ENCODE data around the gene STYK1. TPM values are rescaled to one million over a fixed set of nuclear protein-coding genes. Genes with fewer than 3 reads are reported as not detected.

The STYK1 gene
- total RNA-seq, 4 donors from 2014 or later: 1.0 to 2.3 (median 1.2) TPM

- H3K36me3 ChIP-seq: no peaks in the 10 kb centered on the region
- DNase-seq (ENCODE audit: low spot score in 2 of 2): no peak
- WGBS: 9% methylated on average over 3 of the region's 3 CpGs
- H3K27me3 ChIP-seq: no peaks in the 10 kb centered on the region
- no peaks in the 10 kb centered on the region for H3K9me3 ChIP-seq
- peaks cover 66% of the 10 kb centered on the region for H3K4me1 ChIP-seq
- H3K27ac ChIP-seq: peak overlapping the region; percentile 100
- no peak for TF ChIP-seq EP300 (IDR thresholded peaks at IDR 0.05)
- TF ChIP-seq CTCF (IDR thresholded peaks at IDR 0.05): no peak
- H3K4me3 ChIP-seq: peak overlapping the region; percentile 83
Measured at GRCh38 chr12:10720974-10721650, 47.3 kb upstream of the STYK1 start.

- 41% methylated on average over 4 of the region's 4 CpGs for WGBS
- peak overlapping the region; percentile 100 for H3K27ac ChIP-seq
- H3K36me3 ChIP-seq: peaks cover 14% of the 10 kb centered on the region
- H3K27me3 ChIP-seq: no peaks in the 10 kb centered on the region
- peak overlapping the region; percentile 83 for H3K4me3 ChIP-seq
- DNase-seq (ENCODE audit: low spot score in 2 of 2): no peak
- no peak for TF ChIP-seq CTCF (IDR thresholded peaks at IDR 0.05)
- no peak for TF ChIP-seq EP300 (IDR thresholded peaks at IDR 0.05)
- TF ChIP-seq POLR2AphosphoS5 (IDR thresholded peaks at IDR 0.05): no peak
- TF ChIP-seq POLR2A (IDR thresholded peaks at IDR 0.05): no peak
- no peaks in the 10 kb centered on the region for H3K9me3 ChIP-seq
- H3K4me1 ChIP-seq: peaks cover 69% of the 10 kb centered on the region
Measured at GRCh38 chr12:10719482-10719881, 45.6 kb upstream of the STYK1 start.

- Histone ChIP-seq H3K4me3 (peak overlapping the region; percentile 83), H3K36me3 (peaks cover 25% of the 10 kb centered on the region), H3K27me3 (no peaks in the 10 kb centered on the region), H3K4me1 (peaks cover 59% of the 10 kb centered on the region), H3K9me3 (no peaks in the 10 kb centered on the region), H3K27ac (peak overlapping the region; percentile 100)
- TF ChIP-seq CTCF (IDR thresholded peaks at IDR 0.05) (no peak), POLR2AphosphoS5 (IDR thresholded peaks at IDR 0.05) (no peak), POLR2A (IDR thresholded peaks at IDR 0.05) (no peak), EP300 (IDR thresholded peaks at IDR 0.05) (no peak)
- 16% methylated on average over 4 of the region's 4 CpGs for WGBS
- DNase-seq (ENCODE audit: low spot score in 2 of 2): no peak
Measured at GRCh38 chr12:10718279-10718821, 44.5 kb upstream of the STYK1 start.

- peaks cover 59% of the 10 kb centered on the region for H3K4me1 ChIP-seq
- H3K4me3 ChIP-seq: peak overlapping the region; percentile 83
- H3K9me3 ChIP-seq: no peaks in the 10 kb centered on the region
- TF ChIP-seq CTCF (IDR thresholded peaks at IDR 0.05) (no peak), POLR2AphosphoS5 (IDR thresholded peaks at IDR 0.05) (no peak), POLR2A (IDR thresholded peaks at IDR 0.05) (no peak), EP300 (IDR thresholded peaks at IDR 0.05) (no peak)
- DNase-seq (ENCODE audit: low spot score in 2 of 2): no peak
- no peaks in the 10 kb centered on the region for H3K27me3 ChIP-seq
- peak overlapping the region; percentile 100 for H3K27ac ChIP-seq
- H3K36me3 ChIP-seq: peaks cover 35% of the 10 kb centered on the region
- 23% methylated on average over 2 of the region's 2 CpGs for WGBS
Measured at GRCh38 chr12:10717410-10717809, 43.6 kb upstream of the STYK1 start.

GRCh38 chr12:10716704-10717315 lies 43.0 kb upstream of the STYK1 start:
- peak; percentile 94 for DNase-seq (ENCODE audit: low spot score in 2 of 2)

More at GRCh38 chr12:10716704-10717315, 43.0 kb upstream of the STYK1 start:
- H3K4me1 ChIP-seq: peaks cover 59% of the 10 kb centered on the region
- no peaks in the 10 kb centered on the region for H3K9me3 ChIP-seq
- H3K36me3 ChIP-seq: peaks cover 41% of the 10 kb centered on the region
- H3K4me3 ChIP-seq: peak overlapping the region; percentile 83
- H3K27ac ChIP-seq: peak overlapping the region; percentile 100
- H3K27me3 ChIP-seq: no peaks in the 10 kb centered on the region
- TF ChIP-seq POLR2AphosphoS5 (IDR thresholded peaks at IDR 0.05) (peak in 2 of 3 donors; percentile 80 to 87), CTCF (IDR thresholded peaks at IDR 0.05) (no peak)
- 12% methylated on average over 6 of the region's 6 CpGs for WGBS
